ENCODE data around the gene GPR37L1. TPM values are rescaled to one million over a fixed set of nuclear protein-coding genes. Genes with fewer than 3 reads are reported as not detected.

The GPR37L1 gene
- total RNA-seq, 2 experiments from 2014 or later: not detected

GRCh38 chr1:202162418-202163280 is 39.9 kb downstream of the GPR37L1 start:
- ChIA-PET POLR2A (interaction anchor here (0.6 to 13.6 kb wide), 6 partner anchors 9 to 179 kb away, joined by 3 to 124 read pairs (median 4); partner anchors contain the start of genes ARL8A and UBE2T), CTCF (interaction anchor here (0.6 to 1.4 kb wide), 8 partner anchors 8 to 30 kb away, joined by 3 to 6 read pairs (median 3); partner anchors contain the start of gene LGR6)
- H3K9me3 Mint-ChIP-seq: no peaks in the 10 kb centered on the region
- no peaks in the 10 kb centered on the region for H3K27me3 Mint-ChIP-seq
- peak; percentile 13 for ATAC-seq
- peaks cover 27% of the 10 kb centered on the region for H3K36me3 Mint-ChIP-seq (ENCODE audit: low read depth)
- H3K27ac Mint-ChIP-seq: peak overlapping the region; percentile 95
- TF ChIP-seq CTCF (IDR thresholded peaks at IDR 0.05): no peak
- H3K4me1 Mint-ChIP-seq (ENCODE audit: low read depth): peaks cover 64% of the 10 kb centered on the region
- H3K4me3 Mint-ChIP-seq: peak overlapping the region; percentile 95
- intact Hi-C loops (cut with micrococcal nuclease): no loop called here
- DNase-seq: peak; percentile 61

- POLR2A ChIA-PET: interaction anchor here (1.1 to 13.6 kb wide), 3 partner anchors 18 to 178 kb away, joined by 3 to 124 read pairs (median 3); partner anchors contain the start of genes ARL8A and UBE2T
- Mint-ChIP-seq H3K4me1 (ENCODE audit: low read depth) (peaks cover 58% of the 10 kb centered on the region), H3K36me3 (ENCODE audit: low read depth) (peaks cover 19% of the 10 kb centered on the region), H3K9me3 (no peaks in the 10 kb centered on the region), H3K27me3 (no peaks in the 10 kb centered on the region), H3K4me3 (peak overlapping the region; percentile 95), H3K27ac (peak overlapping the region; percentile 95)
- intact Hi-C loops (cut with micrococcal nuclease): loop anchor here (2.0 kb wide), 1 partner anchor 21 kb away; no protein-coding TSS in a partner anchor
- CTCF ChIA-PET: interaction anchor here (0.8 to 1.4 kb wide), 4 partner anchors 9 to 29 kb away, joined by 3 to 6 read pairs (median 4); partner anchors contain the start of gene LGR6
- DNase-seq (peak; percentile 51), ATAC-seq (no peak)
- no peak for TF ChIP-seq CTCF (IDR thresholded peaks at IDR 0.05)
These were observed 40.9 kb downstream of the GPR37L1 start for GRCh38 chr1:202163281-202164270.

- DNase-seq: peak; percentile 89
- peak overlapping the region; percentile 95 for H3K4me3 Mint-ChIP-seq
- H3K4me1 Mint-ChIP-seq (ENCODE audit: low read depth): peaks cover 53% of the 10 kb centered on the region
- no peaks in the 10 kb centered on the region for H3K27me3 Mint-ChIP-seq
- peak; percentile 38 for ATAC-seq
- POLR2A ChIA-PET: interaction anchor here (0.8 to 13.6 kb wide), 3 partner anchors 8 to 29 kb away, joined by 4 to 124 read pairs (median 6); partner anchors contain the start of gene ARL8A
- intact Hi-C loops (cut with micrococcal nuclease): loop anchor here (2.0 kb wide), 1 partner anchor 20 kb away; no protein-coding TSS in a partner anchor
- TF ChIP-seq CTCF (IDR thresholded peaks at IDR 0.05): no peak
- peaks cover 10% of the 10 kb centered on the region for H3K36me3 Mint-ChIP-seq (ENCODE audit: low read depth)
- H3K27ac Mint-ChIP-seq: peak overlapping the region; percentile 95
- H3K9me3 Mint-ChIP-seq: no peaks in the 10 kb centered on the region
- CTCF ChIA-PET: interaction anchor here (1.1 to 2.6 kb wide), 5 partner anchors 9 to 29 kb away, joined by 4 to 16 read pairs (median 10); partner anchors contain the start of gene LGR6
These were observed 41.7 kb downstream of the GPR37L1 start for GRCh38 chr1:202164271-202165037.

- DNase-seq: peak; percentile 86
- POLR2A ChIA-PET: interaction anchor here (0.6 to 13.6 kb wide), 6 partner anchors 9 to 616 kb away, joined by 3 to 124 read pairs (median 5); partner anchors contain the start of gene ARL8A
- no peaks in the 10 kb centered on the region for H3K27me3 Mint-ChIP-seq
- intact Hi-C loops (cut with micrococcal nuclease): loop anchor here (2.0 kb wide), 1 partner anchor 19 kb away; no protein-coding TSS in a partner anchor
- H3K9me3 Mint-ChIP-seq: no peaks in the 10 kb centered on the region
- peak overlapping the region; percentile 95 for H3K27ac Mint-ChIP-seq
- H3K4me3 Mint-ChIP-seq: peak overlapping the region; percentile 95
- no peak for TF ChIP-seq CTCF (IDR thresholded peaks at IDR 0.05)
- H3K36me3 Mint-ChIP-seq (ENCODE audit: low read depth): peaks cover under 1% of the 10 kb centered on the region
- peak; percentile 28 for ATAC-seq
- peaks cover 53% of the 10 kb centered on the region for H3K4me1 Mint-ChIP-seq (ENCODE audit: low read depth)
- CTCF ChIA-PET: interaction anchor here (1.0 to 2.6 kb wide), 9 partner anchors 8 to 30 kb away, joined by 3 to 16 read pairs (median 6); partner anchors contain the start of gene LGR6
These were observed 42.7 kb downstream of the GPR37L1 start for GRCh38 chr1:202165267-202165941.
